Spleen (tissue), 7 donors: Measurements from ENCODE around the gene SUB1.

Source experiments
- CTCF ChIP-seq, 11 experiments: fragments of 200-600 bp in 7 of 11; fragments of 450-650 bp in 4 of 11; sonication (generic) in 4 of 11; IDR thresholded peaks in 8 of 11; conservative IDR thresholded peaks in 3 of 11; 1 replicate in 7 of 11; 2 replicates in 4 of 11; pipeline versions ENCODE4 v1.4.0 to v1.8.0; 2016 to 2021; ENCODE audit warnings: antibody characterized with exemption in 11 of 11, inconsistent platforms in 4 of 11, mild to moderate bottlenecking in 1 of 11
- POLR2A ChIP-seq, 3 donors: fragments of 450-650 bp; IDR thresholded peaks; one replicate each; pipeline ENCODE4 v1.5.1; 2017; ENCODE audit warnings: antibody characterized with exemption in 3 of 3, mild to moderate bottlenecking in 1 of 3
- POLR2AphosphoS5 ChIP-seq, 3 donors: sonication (generic); formaldehyde crosslinking; IDR thresholded peaks; one replicate each; pipeline ENCODE4 v1.5.1; 2017; ENCODE audit warnings: antibody characterized with exemption in 3 of 3
- donor health status: DM: no; HTN: no; CAD: no; lungs with moderate emphysema.
- donor health status: DM: no; HTN: no; CAD: no.
- donor health status: DM: no; HTN: no; CAD: no.

GRCh38 chr5:32566319-32567111 lies 18.8 kb upstream of the SUB1 start:
- TF ChIP-seq CTCF (IDR thresholded peaks at IDR 0.05 in 8 of 11, conservative IDR thresholded peaks at IDR 0.05 in 3 of 11) (no peak), POLR2A (IDR thresholded peaks at IDR 0.05) (no peak), POLR2AphosphoS5 (IDR thresholded peaks at IDR 0.05) (no peak)
